Muscle layer of colon (tissue), 2 donors: Measurements from ENCODE around the gene METAP1D.

ENCODE experiments used
- H3K27ac ChIP-seq: one replicate; pipeline ENCODE4 v1.7.0; 2013; ENCODE audit warnings: low read depth, mild to moderate bottlenecking, low read length, moderate library complexity
- H3K27me3 ChIP-seq, 2 donors: one replicate each; pipeline ENCODE4 v1.7.0; 2013; ENCODE audit warnings: low read length in 2 of 2, mild to moderate bottlenecking in 2 of 2; ENCODE audit not compliant: insufficient read depth in 2 of 2, control insufficient read depth in 1 of 2
- H3K36me3 ChIP-seq: one replicate; pipeline ENCODE4 v1.7.0; 2013; ENCODE audit warnings: mild to moderate bottlenecking, low read length; ENCODE audit not compliant: insufficient read depth
- H3K4me1 ChIP-seq: one replicate; pipeline ENCODE4 v1.7.0; 2013; ENCODE audit warnings: mild to moderate bottlenecking, low read length; ENCODE audit not compliant: insufficient read depth
- H3K4me3 ChIP-seq, 2 donors: one replicate each; pipeline ENCODE4 v1.7.0; 2013; ENCODE audit warnings: low read length in 2 of 2, low read depth in 1 of 2, mild to moderate bottlenecking in 1 of 2, moderate library complexity in 1 of 2
- H3K9ac ChIP-seq: one replicate; pipeline ENCODE4 v1.7.0; 2013; ENCODE audit warnings: low read length
- H3K9me3 ChIP-seq: one replicate; pipeline ENCODE4 v1.7.0; 2013; ENCODE audit warnings: mild to moderate bottlenecking, low read length
- donor health status: abdominal sarcoma.
- donor health status: Adenocarcinoma of cecum.

Gene METAP1D

GRCh38 chr2:172089633-172090032 is 89.9 kb downstream of the METAP1D start:
- Histone ChIP-seq H3K36me3 (no peaks in the 10 kb centered on the region), H3K4me1 (peaks cover 25% of the 10 kb centered on the region), H3K27me3 (peaks cover 96 to 98% of the 10 kb centered on the region in 2 donors), H3K9me3 (peaks cover 5% of the 10 kb centered on the region), H3K9ac (no peak overlapping the region), H3K27ac (no peak overlapping the region), H3K4me3 (no peak overlapping the region)

- H3K27me3 ChIP-seq = peaks cover 95 to 98% of the 10 kb centered on the region in 2 donors
- H3K4me1 ChIP-seq = peaks cover 28% of the 10 kb centered on the region
- no peaks in the 10 kb centered on the region for H3K36me3 ChIP-seq
- no peak overlapping the region for H3K9ac ChIP-seq
- H3K4me3 ChIP-seq = no peak overlapping the region
- H3K9me3 ChIP-seq = peaks cover 5% of the 10 kb centered on the region
- H3K27ac ChIP-seq = no peak overlapping the region
Measured at GRCh38 chr2:172090044-172090961, 90.5 kb downstream of the METAP1D start.

- peaks cover 95 to 98% of the 10 kb centered on the region in 2 donors for H3K27me3 ChIP-seq
- H3K4me3 ChIP-seq = no peak overlapping the region
- H3K27ac ChIP-seq = no peak overlapping the region
- peaks cover 29% of the 10 kb centered on the region for H3K4me1 ChIP-seq
- no peak overlapping the region for H3K9ac ChIP-seq
- no peaks in the 10 kb centered on the region for H3K36me3 ChIP-seq
- H3K9me3 ChIP-seq = peaks cover 5% of the 10 kb centered on the region
Measured at GRCh38 chr2:172091000-172091641, 91.4 kb downstream of the METAP1D start.

GRCh38 chr2:172091761-172092566 is 92.2 kb downstream of the METAP1D start:
- Histone ChIP-seq H3K9ac (no peak overlapping the region), H3K27me3 (peaks cover 95 to 98% of the 10 kb centered on the region in 2 donors), H3K27ac (no peak overlapping the region), H3K4me3 (no peak overlapping the region), H3K36me3 (no peaks in the 10 kb centered on the region), H3K4me1 (peaks cover 32% of the 10 kb centered on the region), H3K9me3 (peaks cover 5% of the 10 kb centered on the region)

- Histone ChIP-seq H3K9me3 (peaks cover 5% of the 10 kb centered on the region), H3K27ac (no peak overlapping the region), H3K4me1 (peaks cover 39% of the 10 kb centered on the region), H3K9ac (no peak overlapping the region), H3K36me3 (no peaks in the 10 kb centered on the region), H3K4me3 (no peak overlapping the region), H3K27me3 (peaks cover 95 to 98% of the 10 kb centered on the region in 2 donors)
Measured at GRCh38 chr2:172092716-172093415, 93.1 kb downstream of the METAP1D start.

GRCh38 chr2:172093416-172094293 is 93.9 kb downstream of the METAP1D start:
- Histone ChIP-seq H3K9ac (no peak overlapping the region), H3K4me1 (peaks cover 36% of the 10 kb centered on the region), H3K27me3 (peaks cover 95 to 98% of the 10 kb centered on the region in 2 donors), H3K4me3 (no peak overlapping the region), H3K27ac (no peak overlapping the region), H3K9me3 (peaks cover under 1% of the 10 kb centered on the region), H3K36me3 (no peaks in the 10 kb centered on the region)

GRCh38 chr2:172094294-172095145 is 94.8 kb downstream of the METAP1D start:
- no peak overlapping the region for H3K9ac ChIP-seq
- H3K27me3 ChIP-seq = peaks cover 95 to 98% of the 10 kb centered on the region in 2 donors
- H3K9me3 ChIP-seq = no peaks in the 10 kb centered on the region
- peak overlapping the region in 1 of 2 donors; percentile 46 for H3K4me3 ChIP-seq
- no peaks in the 10 kb centered on the region for H3K36me3 ChIP-seq
- no peak overlapping the region for H3K27ac ChIP-seq
- H3K4me1 ChIP-seq = peaks cover 36% of the 10 kb centered on the region

GRCh38 chr2:172095146-172095904 is 95.6 kb downstream of the METAP1D start:
- H3K9me3 ChIP-seq = no peaks in the 10 kb centered on the region
- H3K27me3 ChIP-seq = peaks cover 95 to 98% of the 10 kb centered on the region in 2 donors
- no peak overlapping the region for H3K9ac ChIP-seq
- peak overlapping the region in 1 of 2 donors; percentile 46 for H3K4me3 ChIP-seq
- no peaks in the 10 kb centered on the region for H3K36me3 ChIP-seq
- no peak overlapping the region for H3K27ac ChIP-seq
- H3K4me1 ChIP-seq = peaks cover 36% of the 10 kb centered on the region

GRCh38 chr2:172095905-172096625 is 96.3 kb downstream of the METAP1D start:
- peaks cover 95 to 98% of the 10 kb centered on the region in 2 donors for H3K27me3 ChIP-seq
- H3K36me3 ChIP-seq = no peaks in the 10 kb centered on the region
- peak overlapping the region in 1 of 2 donors; percentile 4 for H3K4me3 ChIP-seq
- H3K9ac ChIP-seq = no peak overlapping the region
- H3K4me1 ChIP-seq = peaks cover 40% of the 10 kb centered on the region
- H3K9me3 ChIP-seq = no peaks in the 10 kb centered on the region
- H3K27ac ChIP-seq = no peak overlapping the region
